Keratinocyte (primary cell): ENCODE results near the gene PPM1M.

Experiments
- CTCF ChIP-seq, 3 experiments: IDR thresholded peaks in 1 of 3; conservative IDR thresholded peaks in 1 of 3; optimal IDR thresholded peaks in 1 of 3; 2 replicates in 2 of 3; 3 replicates in 1 of 3; pipeline versions ENCODE3 to v1.5.1; 2011; ENCODE audit warnings: low read length in 3 of 3, mild to moderate bottlenecking in 3 of 3, moderate library complexity in 2 of 3, control low read depth in 1 of 3, inconsistent platforms in 1 of 3; ENCODE audit not compliant: insufficient read depth in 2 of 3; ENCODE audit errors: extremely low read depth in 1 of 3
- EZH2 ChIP-seq: IDR thresholded peaks from one replicate; pipeline ENCODE4 v1.6.1; 2012; ENCODE audit warnings: inconsistent platforms, mild to moderate bottlenecking, low read length, moderate library complexity

- no peak for TF ChIP-seq CTCF (optimal IDR thresholded peaks at IDR 0.05 in 1 of 3, IDR thresholded peaks at IDR 0.05 in 1 of 3, conservative IDR thresholded peaks at IDR 0.05 in 1 of 3; ENCODE audit: extremely low read depth in 1 of 3, insufficient read depth in 2 of 3, low read length in 3 of 3)
- no peak for TF ChIP-seq EZH2
Observed at GRCh38 chr3:52250122-52250521, 4.6 kb downstream of the PPM1M start.
